Measurements from ENCODE around the gene IGF2BP3. TPM values are rescaled to one million over a fixed set of nuclear protein-coding genes. Genes with fewer than 3 reads are reported as not detected.

The IGF2BP3 gene
- total and polyA plus RNA-seq, 10 of the 15 experiments (the other 5 are each of a cell fraction or from before 2014, with no cell fraction given), result 4.6 to 61.2 (median 36.9) TPM

DNA sequence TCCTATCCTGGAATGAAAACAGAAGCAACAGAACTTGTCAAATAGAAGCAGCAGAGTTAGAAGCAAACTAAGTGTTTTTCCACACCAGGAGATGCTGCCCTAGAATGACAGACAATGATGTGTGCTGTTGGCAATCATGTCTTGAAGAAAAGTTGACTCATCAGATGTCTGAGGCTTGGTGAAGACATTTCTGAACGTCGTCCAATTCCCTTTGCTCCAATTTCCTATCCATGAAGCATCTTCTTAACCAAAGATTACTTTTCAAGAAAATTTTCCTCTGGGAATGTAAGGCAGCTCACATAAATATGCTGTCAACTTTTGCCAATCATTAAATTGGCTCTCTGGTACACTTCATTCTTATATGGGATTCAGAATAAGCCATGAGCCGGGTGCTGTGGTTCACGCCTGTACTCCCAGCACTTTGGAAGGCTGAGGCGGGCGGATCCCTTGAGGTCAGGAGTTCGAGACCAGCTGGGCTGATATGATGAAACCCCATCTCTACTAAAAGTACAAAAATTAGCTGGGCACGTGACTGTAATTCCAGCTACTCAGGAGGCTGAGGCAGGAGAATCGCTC lies 136.5 kb downstream of the IGF2BP3 start (continued):
- no peak for TF ChIP-seq E2F4 (IDR thresholded peaks at IDR 0.05; ENCODE audit: low read depth, low read length)
- TF ChIP-seq CBX5 (IDR thresholded peaks at IDR 0.05; ENCODE audit: low read depth), result no peak
- TF ChIP-seq STAT1 (conservative IDR thresholded peaks at IDR 0.05), result no peak
- no peak for TF ChIP-seq CEBPZ (IDR thresholded peaks at IDR 0.05; ENCODE audit: low read depth, low read length)
- no peak for TF ChIP-seq MLLT1 (IDR thresholded peaks at IDR 0.05)
- no peak for TF ChIP-seq SREBF2 (IDR thresholded peaks at IDR 0.05; ENCODE audit: low read length)
- no peak for TF ChIP-seq CBFB (IDR thresholded peaks at IDR 0.05; ENCODE audit: low read depth)
- no peak for TF ChIP-seq SMC3 (IDR thresholded peaks at IDR 0.05; ENCODE audit: borderline replicate concordance, low read length)
- no peak for TF ChIP-seq NKRF (conservative IDR thresholded peaks at IDR 0.05)
- TF ChIP-seq, protein P1, sequence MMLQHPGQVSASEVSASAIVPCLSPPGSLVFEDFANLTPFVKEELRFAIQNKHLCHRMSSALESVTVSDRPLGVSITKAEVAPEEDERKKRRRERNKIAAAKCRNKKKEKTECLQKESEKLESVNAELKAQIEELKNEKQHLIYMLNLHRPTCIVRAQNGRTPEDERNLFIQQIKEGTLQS (IDR thresholded peaks at IDR 0.05; ENCODE audit: borderline replicate concordance, extremely low read depth, low read depth, low read length), result no peak

Data from GM12878 (cell line).